Inflammatory macrophage treated with lipopolysaccharide for 4 hours (primary cell): ENCODE data around the gene PTPRT.

Experiments used
- DNase-seq: peaks from one replicate; pipeline ENCODE4 v3.0.0-alpha.2; 2020

Gene PTPRT

DNA sequence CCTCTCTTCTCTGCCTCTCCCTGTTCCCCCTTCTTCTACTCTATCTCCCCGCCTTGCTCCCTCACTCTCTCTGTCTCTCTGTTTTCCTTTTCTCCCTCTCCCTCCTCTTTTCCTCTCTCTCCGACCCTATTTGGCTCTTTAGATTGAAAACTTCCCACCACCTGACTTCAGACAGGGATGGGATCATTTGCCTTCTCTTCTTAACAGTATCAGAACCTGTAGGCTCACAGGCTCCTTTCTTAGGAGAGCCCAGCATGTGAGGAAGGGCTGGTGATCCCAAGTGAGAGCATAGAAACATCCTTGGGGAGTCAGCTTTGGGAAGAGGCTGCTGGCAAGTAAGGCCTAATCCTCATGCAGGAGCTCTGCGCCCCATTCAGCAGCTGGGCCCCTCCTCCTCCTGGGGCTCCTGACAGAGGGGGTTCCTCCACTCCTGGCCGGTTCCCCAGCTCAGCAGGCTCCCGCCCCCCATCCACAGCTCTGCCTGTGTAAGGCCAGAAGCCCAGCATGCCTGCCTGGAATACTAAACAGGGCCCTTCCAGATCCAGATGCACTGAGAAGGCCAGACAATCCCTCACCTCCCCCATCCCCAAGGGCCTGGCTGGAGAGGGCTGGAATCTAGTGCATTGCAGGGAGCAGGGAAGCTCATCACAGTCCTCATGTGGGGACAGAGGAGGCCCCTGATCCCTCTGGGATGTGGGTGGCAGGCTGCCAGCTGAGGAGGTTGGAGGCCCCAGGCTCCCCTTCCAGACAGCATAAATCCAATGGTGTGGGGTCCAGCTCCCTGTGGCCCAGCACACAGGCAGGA is 93.4 kb downstream of the PTPRT start:
- no peak for DNase-seq

DNA sequence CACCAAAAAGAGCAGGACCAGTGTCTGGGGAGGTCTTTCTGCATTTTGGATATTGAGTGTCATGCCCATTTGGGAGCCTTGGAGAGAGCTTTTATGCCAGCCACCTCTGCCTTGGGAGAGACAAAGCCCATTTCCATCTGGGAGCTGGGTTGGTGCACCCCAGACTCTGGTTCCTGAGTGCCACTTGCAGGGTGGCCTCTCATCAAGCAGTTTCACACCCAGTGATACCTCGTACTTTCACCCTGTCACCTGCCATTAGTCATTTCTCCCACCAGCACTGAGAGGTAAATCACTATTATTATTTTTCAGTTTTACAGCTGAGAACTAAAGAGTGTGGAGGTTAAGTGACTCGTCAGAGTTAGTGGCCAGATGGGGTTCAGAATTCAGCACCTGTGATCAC is 94.7 kb downstream of the PTPRT start:
- DNase-seq: no peak

DNA sequence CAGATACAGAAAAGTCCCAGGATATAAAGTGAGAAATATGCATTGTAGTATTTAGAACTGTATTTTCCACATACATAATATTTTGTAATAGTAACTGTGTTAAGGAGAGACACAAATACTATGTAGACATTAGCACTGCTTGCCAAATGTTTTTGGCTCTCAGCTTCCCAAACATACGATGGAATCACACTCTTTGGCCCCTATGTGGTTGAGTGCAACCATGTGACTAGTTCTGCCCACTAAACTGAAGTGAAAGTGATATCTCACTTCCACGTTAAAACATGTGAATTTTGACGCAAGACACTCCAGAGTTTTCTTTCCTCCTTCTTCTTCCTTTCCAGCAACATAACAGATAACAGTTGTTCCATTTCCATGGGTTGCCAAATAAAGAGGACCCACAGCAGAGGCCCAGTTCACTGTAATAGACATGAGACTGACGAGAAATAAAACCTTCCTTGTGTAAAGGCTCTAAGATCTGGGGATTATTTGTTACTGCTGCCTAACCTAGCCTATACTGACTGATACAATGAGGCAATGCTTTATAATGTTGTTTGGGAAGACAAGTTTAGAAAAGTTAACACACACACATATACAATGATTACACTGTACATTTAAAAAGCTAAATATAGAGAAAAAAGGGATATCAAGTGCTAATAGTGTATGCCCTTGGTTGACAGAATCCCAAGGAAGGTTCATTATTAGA is 97.2 kb downstream of the PTPRT start:
- no peak for DNase-seq

DNA sequence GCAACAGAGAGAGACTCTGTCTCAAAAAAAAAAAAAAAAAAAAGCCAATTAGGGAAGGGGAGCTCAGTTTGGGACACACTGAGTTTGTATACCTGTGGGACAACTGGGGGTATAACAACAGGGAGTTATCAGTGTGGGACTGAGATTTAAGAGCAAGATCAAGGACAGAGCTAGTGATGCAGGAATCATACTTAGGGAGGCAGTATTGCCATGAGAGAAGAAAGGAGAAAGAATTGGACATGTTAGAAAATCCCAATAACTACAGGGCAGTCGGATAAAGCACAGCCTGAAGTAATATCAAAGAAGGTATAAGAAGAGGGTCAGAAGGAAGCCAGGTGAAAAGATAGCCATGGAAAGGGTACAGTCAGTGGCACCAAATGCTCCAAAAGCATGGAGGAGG is 121.2 kb downstream of the PTPRT start:
- no peak for DNase-seq

DNA sequence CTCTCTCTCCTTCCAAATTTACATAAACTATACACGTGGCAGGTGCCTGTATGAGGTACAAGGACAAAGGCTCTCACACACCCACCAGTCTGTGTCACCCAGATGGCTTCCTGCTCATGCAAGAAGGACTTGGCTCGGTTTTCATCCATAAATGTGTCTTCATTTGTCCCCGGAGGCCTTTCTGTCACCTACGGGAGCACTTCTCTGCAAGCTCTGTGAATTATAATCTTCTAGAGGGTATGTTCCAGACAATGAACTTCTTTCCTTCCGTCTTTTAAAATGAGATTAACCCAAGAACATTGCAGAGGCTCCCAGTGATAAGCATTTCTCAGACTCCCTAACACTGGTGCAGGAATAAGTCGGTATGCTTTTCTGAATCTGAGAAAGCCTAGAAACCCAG is 123.6 kb downstream of the PTPRT start:
- DNase-seq: no peak

DNA sequence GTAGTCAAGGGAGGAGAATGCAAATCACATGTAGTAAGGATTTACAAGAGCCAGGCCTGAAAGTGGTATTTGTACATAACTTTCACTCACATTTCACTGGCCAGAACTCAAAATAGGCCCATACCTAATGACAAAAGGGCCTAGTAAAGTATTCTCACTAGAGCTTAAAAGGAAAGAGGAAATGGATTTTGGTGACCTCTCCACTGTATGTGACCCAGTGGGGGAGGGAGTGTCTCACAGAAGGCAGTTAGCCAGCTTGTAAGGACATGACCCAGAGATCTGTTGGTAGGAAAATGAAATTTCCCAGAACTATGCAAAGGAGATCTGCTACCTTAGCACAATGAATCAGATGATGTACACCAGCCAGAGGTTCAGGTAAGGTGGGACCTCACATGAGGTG is 124.4 kb downstream of the PTPRT start:
- DNase-seq: no peak

DNA sequence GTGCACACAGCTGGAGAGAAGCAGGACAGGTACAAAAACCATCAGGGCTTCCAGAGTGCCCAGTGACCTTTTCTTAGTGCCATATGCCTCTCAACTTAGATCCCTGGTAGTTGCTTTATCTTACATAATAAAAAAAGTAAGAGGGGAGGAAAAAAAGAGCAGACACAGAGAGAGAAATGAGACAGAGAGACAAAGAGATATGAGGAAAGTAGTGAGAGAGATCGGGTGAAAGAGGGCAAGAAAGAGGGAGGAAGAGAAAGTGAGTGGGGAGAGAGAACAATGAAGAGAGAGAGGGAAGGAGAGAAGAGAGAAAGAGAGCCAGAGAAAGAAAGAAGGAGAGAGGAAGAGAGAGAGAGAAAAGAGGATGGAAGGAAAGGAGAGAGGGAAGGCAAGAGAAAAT is 131.6 kb downstream of the PTPRT start:
- DNase-seq: no peak

DNA sequence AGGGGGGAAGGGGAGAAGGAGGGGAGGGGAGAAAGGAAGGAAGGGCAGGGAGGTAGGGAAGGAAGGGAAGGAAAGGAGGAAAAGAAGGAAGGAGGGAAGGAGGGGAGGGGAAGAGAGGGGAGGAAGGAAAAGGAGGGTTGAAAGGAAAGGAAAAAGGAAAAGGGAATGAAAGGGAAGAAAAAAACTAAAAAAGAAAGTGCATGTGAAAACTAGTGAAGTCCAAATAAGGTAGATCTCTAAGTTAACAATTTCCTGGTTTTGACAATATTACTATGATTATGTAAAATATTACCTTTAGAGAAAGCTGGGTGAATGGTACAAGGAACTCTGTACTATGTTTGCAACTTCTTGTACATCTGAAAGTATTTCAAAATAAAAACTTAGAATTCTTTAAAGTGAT is 132.4 kb downstream of the PTPRT start:
- DNase-seq: no peak

DNA sequence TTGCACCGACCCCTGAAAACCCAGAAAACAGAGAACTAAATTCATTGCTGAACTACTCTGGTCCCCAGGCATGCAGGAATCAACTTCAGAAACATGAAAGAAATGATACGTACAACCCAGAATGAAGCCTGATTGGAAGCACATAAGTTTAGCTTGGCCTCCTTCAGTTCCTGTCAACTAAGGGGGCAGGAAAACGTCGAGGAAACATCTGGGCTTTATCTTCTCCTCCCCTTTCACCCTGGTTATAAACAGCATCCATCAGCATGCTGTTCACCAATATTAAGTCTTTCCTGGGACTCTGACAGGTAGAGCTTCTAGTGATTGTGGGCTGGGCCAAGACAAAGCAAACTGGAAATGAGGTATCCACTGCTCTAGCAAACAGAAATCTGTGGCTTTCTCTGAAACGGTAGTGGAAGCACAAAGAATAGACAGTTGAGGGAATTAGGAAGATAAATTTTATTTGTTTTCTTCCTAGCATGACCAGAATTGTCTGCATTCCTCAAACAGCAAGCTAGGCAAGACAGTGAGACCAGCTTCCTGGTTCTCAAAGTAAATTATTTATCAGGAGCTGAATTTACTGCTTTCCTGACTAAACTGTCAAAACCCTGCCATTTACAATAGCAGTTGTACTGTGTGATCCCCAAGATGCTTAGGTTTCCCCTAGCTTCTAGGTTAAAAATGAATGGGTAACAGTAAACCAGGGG is 134.4 kb downstream of the PTPRT start:
- no peak for DNase-seq

DNA sequence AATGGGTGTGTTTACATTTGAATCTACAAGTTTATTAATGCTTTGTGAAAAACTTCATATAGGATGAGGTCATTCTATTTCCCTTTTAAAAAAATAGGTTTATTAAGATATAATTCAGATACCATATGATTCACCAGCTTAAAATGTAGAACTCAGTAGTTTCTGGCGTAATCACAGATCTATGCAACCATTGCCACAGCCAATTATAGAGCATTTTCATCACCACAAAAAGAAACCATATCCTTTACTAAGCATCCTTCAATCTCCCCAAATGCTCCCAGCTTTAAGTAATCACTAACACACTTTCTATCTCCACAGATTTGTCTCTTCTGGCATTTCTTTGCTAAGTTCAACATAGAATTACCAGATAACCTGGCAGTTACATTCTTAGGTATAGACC is 137.2 kb downstream of the PTPRT start:
- no peak for DNase-seq

DNA sequence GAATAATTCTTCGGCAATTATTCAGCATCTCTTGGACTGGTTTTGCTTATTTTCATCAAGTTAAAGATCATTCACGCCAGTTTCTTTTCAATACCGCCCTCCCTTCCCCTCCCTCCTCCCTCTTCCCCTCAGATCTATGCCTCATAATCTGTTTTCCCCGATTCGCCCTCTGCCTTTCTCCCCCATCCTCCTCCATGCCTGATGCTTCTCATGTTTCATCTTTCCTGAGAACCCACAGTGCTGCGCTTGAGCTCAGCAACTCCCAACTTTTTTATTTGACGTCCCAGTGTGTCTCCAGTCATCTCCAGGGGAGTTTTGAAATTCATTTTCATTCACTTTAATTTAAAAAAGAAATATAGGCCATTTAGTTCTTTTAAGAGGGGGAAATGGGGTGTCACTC is 142.7 kb downstream of the PTPRT start:
- DNase-seq: no peak

DNA sequence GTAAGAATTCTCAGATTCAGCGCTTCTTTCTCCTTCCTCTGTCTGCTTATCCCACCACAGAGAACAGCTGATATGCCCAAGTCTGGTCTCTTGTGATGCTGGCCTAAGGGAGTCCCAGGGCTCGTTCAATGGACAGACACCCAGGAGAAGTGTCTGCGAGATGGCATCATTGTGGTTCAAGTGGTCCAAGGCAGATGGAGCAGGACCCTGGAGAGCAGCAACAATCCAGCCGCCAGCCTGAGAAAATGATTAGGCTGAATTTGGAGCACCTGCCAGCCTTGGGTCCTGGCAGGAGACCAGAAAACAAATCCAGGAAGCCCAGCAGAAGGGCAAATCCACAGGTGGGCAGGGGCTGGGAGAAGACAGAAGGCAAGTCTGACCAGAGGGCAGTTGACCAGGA is 145.8 kb downstream of the PTPRT start:
- DNase-seq: no peak

DNA sequence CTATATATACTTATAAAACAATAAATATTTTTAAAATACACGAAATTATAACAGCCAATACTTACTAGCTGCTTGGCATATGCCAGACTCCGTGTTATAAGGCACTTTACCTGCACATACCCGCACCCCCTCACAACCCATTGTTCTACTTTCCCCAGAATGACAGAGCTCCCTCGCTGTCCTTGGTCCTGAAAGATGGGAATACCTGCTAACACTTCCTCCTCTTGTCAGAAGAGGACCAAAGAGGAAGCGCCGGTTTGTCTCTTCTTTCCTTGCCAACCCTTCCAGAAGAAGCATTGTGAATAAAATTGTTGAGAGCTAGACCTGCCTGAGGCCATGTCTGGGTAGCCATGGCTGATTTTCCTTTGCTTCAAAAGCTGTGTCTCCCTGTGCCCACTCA is 149.3 kb downstream of the PTPRT start:
- DNase-seq: no peak

DNA sequence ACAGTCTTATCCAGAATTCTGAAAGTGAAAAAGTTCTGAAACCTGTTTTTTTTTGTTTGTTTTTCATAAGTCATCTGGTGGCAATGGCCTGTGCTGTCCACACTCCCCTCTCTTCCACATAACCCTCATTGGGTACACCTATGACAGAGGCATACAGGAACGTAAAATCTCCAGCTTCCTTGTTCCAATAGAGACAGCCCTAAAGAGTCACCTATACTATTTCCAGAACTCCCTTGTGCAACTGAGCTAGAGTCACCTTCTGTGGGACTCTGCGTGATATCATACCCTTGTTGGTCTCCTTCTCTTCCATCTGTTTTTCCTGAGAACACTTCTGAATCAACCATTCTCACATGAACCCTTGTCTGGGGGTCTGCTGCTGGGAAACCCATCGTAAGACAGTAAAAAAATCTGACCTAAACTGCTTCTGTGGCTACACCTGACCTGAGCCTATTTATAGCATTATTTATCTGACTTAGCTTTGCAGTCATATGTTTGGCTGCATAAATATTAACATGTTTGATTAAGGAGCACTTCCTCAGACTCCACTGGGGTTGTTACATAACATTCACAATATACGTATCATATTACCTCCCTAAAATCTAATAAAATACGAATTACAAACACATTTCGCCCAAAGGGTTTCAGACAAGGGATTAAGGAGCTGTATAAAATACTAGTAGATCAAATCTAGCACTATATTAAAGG is 151.9 kb downstream of the PTPRT start:
- no peak for DNase-seq

DNA sequence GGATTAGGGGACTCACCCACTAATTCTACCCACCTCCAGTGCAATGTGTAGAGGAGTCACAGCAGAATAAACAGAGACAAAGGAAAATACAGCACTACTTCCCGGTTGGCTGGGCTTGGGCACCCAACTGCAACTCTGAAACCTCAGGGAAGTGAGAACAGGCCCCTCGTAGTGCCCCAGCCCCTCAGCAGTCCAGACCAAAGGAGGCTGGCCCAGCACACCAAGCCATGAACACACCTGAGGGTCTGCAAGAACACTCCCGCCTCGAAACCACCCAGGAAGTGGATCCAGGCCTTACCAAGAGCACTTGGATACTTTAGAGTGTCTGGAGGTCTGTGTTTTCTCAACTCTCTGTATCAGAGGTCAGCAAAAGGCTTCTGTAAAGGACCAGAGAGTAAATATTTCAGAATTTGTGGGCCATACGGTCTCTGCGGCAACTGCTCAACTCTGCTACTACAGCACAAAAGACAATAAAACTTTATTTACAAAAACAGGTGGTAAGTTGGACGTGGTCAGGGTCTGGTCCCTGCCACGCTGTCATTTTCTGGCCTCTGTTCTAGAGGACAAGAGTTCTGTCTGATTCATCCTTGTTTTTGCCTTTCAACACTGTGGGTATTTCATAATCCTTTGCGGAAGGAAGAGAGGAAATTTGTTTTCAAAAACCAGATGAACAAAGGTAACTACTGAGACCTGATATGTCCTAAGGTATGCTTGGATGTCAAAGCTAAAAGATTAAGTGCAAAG is 154.6 kb downstream of the PTPRT start:
- DNase-seq: no peak

DNA sequence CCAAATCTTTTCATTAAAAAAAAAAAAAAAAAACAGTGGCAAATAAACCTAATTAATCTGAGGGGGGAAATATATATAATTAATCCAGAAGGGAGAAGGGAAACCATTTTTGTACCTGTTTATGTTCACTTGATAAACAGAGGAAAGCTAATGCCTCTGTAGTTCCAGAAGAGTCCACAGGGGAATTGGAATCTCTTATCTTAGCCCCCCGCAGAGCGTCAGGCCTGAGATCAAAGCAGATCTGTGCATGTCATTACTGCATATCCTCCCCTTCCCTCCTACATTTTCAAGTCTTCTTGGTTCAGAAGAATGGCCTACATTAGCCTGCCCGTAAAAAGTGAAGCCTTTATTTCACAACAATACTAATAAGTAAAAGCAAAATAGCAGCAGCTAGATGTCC is 157.2 kb downstream of the PTPRT start:
- no peak for DNase-seq

DNA sequence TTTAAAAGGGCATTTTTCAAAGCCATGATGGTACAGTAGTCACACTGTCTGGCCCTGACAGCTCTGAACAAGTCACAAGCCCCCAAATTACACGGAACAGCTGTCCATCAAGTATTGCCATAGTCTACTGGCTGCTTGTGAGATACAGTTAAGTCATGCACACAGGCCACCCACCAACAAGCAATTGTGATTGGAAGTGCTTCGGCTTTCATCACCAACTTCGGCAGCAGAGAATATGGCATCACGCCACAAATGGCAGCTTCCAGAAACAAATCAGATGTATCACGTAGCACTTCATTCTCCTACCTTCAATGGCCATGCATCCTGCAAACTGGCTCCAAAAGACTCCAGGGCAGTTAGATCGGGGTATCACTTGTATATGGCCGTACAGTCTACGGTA is 160.5 kb downstream of the PTPRT start:
- DNase-seq: no peak

DNA sequence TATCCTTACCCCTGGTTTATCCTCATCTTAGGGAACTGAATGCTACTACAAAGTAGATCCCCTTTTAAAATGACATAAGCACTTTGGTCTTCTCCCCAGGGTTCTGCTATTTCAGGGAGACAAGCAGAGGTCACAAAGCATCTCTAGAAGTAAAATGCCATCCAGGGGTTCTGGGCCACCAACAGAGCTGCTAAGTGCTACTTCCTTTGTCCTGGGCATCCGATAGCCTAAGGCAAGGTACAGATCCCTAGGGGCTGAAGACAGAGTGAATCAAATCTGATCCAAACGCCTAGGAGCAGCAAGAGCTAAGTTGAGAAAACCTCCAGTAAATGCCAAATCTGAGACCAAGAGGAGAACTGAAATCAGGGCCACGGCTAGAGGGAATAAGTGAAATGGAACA is 161.2 kb downstream of the PTPRT start:
- DNase-seq: no peak

DNA sequence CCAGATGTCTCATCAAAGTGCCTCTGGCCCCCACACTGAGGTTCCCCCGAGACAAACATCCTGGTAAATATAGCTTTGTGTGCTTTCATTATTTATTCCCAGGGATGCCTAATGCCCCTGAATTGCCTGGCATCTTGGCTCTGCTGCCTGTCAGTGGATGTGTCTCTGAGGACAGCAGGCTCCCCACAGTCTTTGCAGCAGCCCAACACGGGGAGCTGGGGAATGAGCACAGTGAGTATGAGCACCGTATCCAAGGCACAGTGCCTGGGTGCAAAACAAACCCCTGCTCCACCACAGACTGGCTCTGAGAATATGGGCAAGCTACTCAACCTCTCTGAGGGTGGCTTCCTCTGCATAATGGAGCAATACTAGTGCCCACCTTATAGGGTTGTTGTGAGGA is 165.9 kb downstream of the PTPRT start:
- DNase-seq: no peak

DNA sequence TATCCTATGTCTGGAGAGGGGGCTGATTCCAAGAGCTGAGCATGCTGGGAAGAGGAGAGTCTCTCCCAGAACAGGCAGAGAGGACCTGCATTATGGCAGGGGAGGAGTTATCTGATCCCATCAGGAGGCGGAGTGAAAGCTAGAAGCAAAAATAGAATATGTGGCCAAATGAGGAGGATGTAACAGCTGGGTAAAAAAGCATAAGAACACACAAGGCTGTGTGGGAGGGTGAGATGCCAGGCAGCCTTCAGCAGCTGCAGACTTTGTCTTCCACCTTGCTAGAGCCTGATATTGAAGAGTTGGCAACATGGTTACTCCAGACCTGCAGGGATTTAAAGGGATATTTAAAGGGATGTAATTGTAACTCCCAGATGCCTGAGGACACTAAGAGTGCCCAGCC is 167.1 kb downstream of the PTPRT start:
- DNase-seq: no peak

DNA sequence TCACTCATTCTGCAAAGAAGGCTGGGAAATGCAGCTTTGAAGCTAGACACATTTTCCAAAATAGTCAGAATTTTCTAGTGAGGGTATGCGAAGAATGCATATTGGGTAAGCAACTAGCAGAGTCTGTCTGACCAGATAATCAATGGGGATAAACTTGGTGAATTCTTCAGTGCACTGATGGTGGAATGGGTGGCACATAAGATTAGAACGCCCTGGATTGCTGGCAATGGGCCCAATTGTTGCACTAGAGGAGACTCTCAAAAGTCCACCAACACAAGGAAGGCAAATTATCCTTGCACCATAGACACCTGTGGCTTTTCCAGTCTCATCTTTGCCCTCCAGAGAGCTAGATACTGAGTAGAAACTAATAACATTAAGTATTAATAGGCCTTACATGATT is 167.6 kb downstream of the PTPRT start:
- DNase-seq: no peak

DNA sequence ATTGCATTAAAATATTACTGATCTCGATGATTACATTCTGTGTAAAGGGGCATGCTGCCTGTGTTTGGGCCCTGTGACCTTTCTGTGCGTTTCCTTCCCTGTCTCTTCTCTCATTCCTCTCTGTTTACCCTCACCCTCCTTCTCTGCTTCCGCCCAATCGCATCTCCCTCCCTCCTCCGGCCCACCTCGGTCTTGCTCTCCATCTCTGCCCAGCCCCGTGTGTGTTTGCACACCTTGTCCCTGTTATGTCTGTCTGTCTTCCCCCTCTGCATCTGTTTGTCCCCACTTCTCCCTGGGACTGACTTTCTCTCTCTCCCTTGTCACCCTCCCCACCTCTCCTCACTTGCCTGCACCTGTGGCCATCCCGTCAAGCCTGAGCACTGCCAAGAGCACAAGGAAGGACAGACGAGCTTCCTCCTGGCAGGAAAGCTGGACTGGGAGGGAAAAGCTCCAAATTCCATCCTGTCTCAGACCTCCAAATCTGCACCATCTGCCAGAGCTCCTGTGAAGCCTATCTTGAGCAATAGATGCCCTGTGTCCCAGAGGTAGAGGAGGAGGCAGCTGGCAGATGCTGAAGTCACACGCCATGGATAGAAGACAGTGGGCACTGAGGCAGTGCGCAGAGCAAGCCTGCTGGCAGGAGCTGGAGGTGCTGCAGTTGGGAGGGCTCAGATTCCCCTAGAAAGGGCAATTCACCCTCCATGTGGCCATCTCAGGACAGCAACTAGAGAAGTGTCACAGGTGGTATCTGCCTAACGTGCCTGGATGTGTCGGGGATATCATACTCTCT is 172.3 kb downstream of the PTPRT start:
- DNase-seq: no peak
